Endothelial cell of umbilical vein (primary cell): Measurements from ENCODE around the gene PCNX1. TPM values are rescaled to one million over a fixed set of nuclear protein-coding genes. Genes with fewer than 3 reads are reported as not detected.

Experiments
- BruUV-seq: library from RNA; stranded (reverse); fragments of 400-500 nt; replicated peaks from 2 replicates; lab custom pipeline; 2021; lab: Mats Ljungman, UMichigan
- CTCF ChIA-PET: fragments of 300-600, 350-600 bp; sonication (Branson Sonifier 250); formaldehyde crosslinking; loops from one replicate; lab custom pipeline; 2021; ENCODE audit warnings: antibody characterized with exemption, inconsistent platforms; lab: Charles Lee
- POLR2A ChIA-PET: fragments of 300-600, 350-600 bp; sonication (Branson Sonifier 250); formaldehyde crosslinking; loops from one replicate; lab custom pipeline; 2021; ENCODE audit warnings: antibody characterized with exemption, inconsistent platforms; lab: Charles Lee
- DNase-seq: peaks from one replicate; pipeline ENCODE4 v3.0.0-alpha.2; 2011; ENCODE audit warnings: low read depth, low spot score
- FAIRE-seq: peaks from 2 replicates; lab custom pipeline; 2011; peaks lifted over from hg19 to GRCh38; lab: Jason Lieb, UNC
- H2AFZ ChIP-seq: 2 replicates; pipeline ENCODE4 v1.6.0; 2012; ENCODE audit warnings: low read depth, low read length, control low read depth, inconsistent platforms
- H3K27ac ChIP-seq: 2 replicates; pipeline ENCODE4 v1.5.1; 2011; ENCODE audit warnings: low read depth, mild to moderate bottlenecking, control low read depth, low read length, moderate library complexity; ENCODE audit not compliant: insufficient read depth
- H3K27me3 ChIP-seq, 2 experiments: 2 replicates each; pipeline versions ENCODE4 v1.6.0 to v1.6.1; 2011; ENCODE audit warnings: low read length in 2 of 2, mixed read lengths in 1 of 2; ENCODE audit not compliant: control insufficient read depth in 2 of 2, insufficient read depth in 2 of 2
- H3K36me3 ChIP-seq, 2 experiments: 2 replicates in 1 of 2; 3 replicates in 1 of 2; pipeline ENCODE4 v1.5.1; 2011; ENCODE audit warnings: low read length in 2 of 2, mild to moderate bottlenecking in 1 of 2, moderate library complexity in 1 of 2; ENCODE audit not compliant: control insufficient read depth in 2 of 2, insufficient read depth in 2 of 2; ENCODE audit errors: extremely low read depth in 1 of 2
- H3K4me1 ChIP-seq: 3 replicates; pipeline ENCODE4 v1.5.1; 2011; ENCODE audit warnings: mild to moderate bottlenecking, low read length; ENCODE audit not compliant: control insufficient read depth, insufficient read depth; ENCODE audit errors: extremely low read depth
- H3K4me2 ChIP-seq: 2 replicates; pipeline ENCODE4 v1.6.1; 2011; ENCODE audit warnings: low read length, control low read depth, mixed read lengths; ENCODE audit not compliant: insufficient read depth
- H3K4me3 ChIP-seq, 3 experiments: fragments of 200-600 bp in 1 of 3; sonication (generic), shearing (Covaris generic) in 1 of 3; replicated peaks in 1 of 3; 2 replicates each; pipeline ENCODE4 v1.5.1; 2011 to 2016; ENCODE audit warnings: control low read depth in 3 of 3, low read length in 3 of 3, mild to moderate bottlenecking in 2 of 3, inconsistent platforms in 1 of 3, low read depth in 1 of 3, moderate library complexity in 1 of 3; ENCODE audit not compliant: insufficient read depth in 1 of 3
- H3K79me2 ChIP-seq: 2 replicates; pipeline ENCODE4 v1.6.0; 2012; ENCODE audit warnings: low read length, inconsistent platforms; ENCODE audit not compliant: control insufficient read depth, insufficient read depth
- H3K9ac ChIP-seq: replicated peaks from 2 replicates; pipeline ENCODE3; 2011; ENCODE audit warnings: low read length, control low read depth; ENCODE audit not compliant: insufficient read depth; ENCODE audit errors: extremely low read depth
- H3K9me1 ChIP-seq: replicated peaks from 3 replicates; pipeline ENCODE4 v1.6.0; 2011; ENCODE audit warnings: mild to moderate bottlenecking, low read length; ENCODE audit not compliant: control insufficient read depth, insufficient read depth; ENCODE audit errors: extremely low read depth
- H3K9me3 ChIP-seq: replicated peaks from 2 replicates; pipeline ENCODE4 v1.5.1; 2012; ENCODE audit warnings: low read length, inconsistent platforms; ENCODE audit not compliant: control insufficient read depth, insufficient read depth
- H4K20me1 ChIP-seq: replicated peaks from 2 replicates; pipeline ENCODE3; 2011; ENCODE audit warnings: mild to moderate bottlenecking, low read length; ENCODE audit not compliant: control insufficient read depth, insufficient read depth; ENCODE audit errors: extremely low read depth
- CTCF ChIP-seq, 2 donors: IDR thresholded peaks; 1 replicate in 1 of 2; 2 replicates in 1 of 2; pipeline ENCODE4 v1.5.1; 2011; ENCODE audit warnings: low read length in 2 of 2, mild to moderate bottlenecking in 2 of 2, moderate library complexity in 2 of 2, control low read depth in 1 of 2, inconsistent platforms in 1 of 2, low read depth in 1 of 2; ENCODE audit not compliant: insufficient read depth in 1 of 2; ENCODE audit errors: extremely low read depth in 1 of 2
- EZH2 ChIP-seq: IDR thresholded peaks from 2 replicates; pipeline ENCODE4 v1.6.1; 2012; ENCODE audit warnings: borderline replicate concordance, low read depth, mild to moderate bottlenecking, moderate library complexity, low read length, inconsistent platforms; ENCODE audit not compliant: severe bottlenecking
- FOS ChIP-seq: IDR thresholded peaks from 2 replicates; pipeline ENCODE4 v1.6.1; 2011; ENCODE audit warnings: mild to moderate bottlenecking, low read length, moderate library complexity, borderline replicate concordance; ENCODE audit not compliant: insufficient read depth
- GATA2 ChIP-seq: IDR thresholded peaks from 2 replicates; pipeline ENCODE4 v1.7.0; 2011; ENCODE audit warnings: low read depth, mild to moderate bottlenecking, moderate library complexity, mixed read lengths, low read length; ENCODE audit not compliant: insufficient read length, insufficient read depth
- JUN ChIP-seq: IDR thresholded peaks from 2 replicates; pipeline ENCODE4 v1.6.1; 2011; ENCODE audit warnings: borderline replicate concordance, low read depth; ENCODE audit not compliant: insufficient read length, insufficient read depth
- MAX ChIP-seq: IDR thresholded peaks from 2 replicates; pipeline ENCODE4 v1.6.1; 2011; ENCODE audit not compliant: insufficient read depth, insufficient read length
- MYC ChIP-seq: IDR thresholded peaks from one replicate; pipeline ENCODE4 v1.6.1; 2011; ENCODE audit warnings: mild to moderate bottlenecking, low read depth, low read length
- POLR2A ChIP-seq: IDR thresholded peaks from 2 replicates; pipeline ENCODE4 v1.6.1; 2012; ENCODE audit warnings: low read depth, mild to moderate bottlenecking, control low read depth, low read length
- POLR2AphosphoS5 ChIP-seq: IDR thresholded peaks from 2 replicates; pipeline ENCODE4 v1.6.1; 2012; ENCODE audit warnings: low read depth, mild to moderate bottlenecking, control low read depth, low read length, moderate library complexity; ENCODE audit not compliant: insufficient read depth
- dilution Hi-C: fragments of 300-500 bp; cut with MboI; formaldehyde crosslinking; loops from one replicate; pipeline ENCODE4 v1.15.0; 2019; ENCODE audit warnings: low sequenced_read_pairs; ENCODE audit not compliant: extremely low pct_ligation_motif_present
- intact Hi-C: fragments of 100-400 bp; cut with micrococcal nuclease; formaldehyde crosslinking; loops from one replicate; pipeline ENCODE4 v1.10.0; 2022
- polyA plus RNA-seq, 4 experiments: library from polyadenylated mRNA; depleted of rRNA in 3 of 4; stranded (reverse) in 3 of 4; unstranded in 1 of 4; fragments of >200 nt; gene quantifications; 2 replicates each; pipeline versions ENCODE4 v1.2.1 to v1.2.3, GENCODE V29; 2011 to 2012; ENCODE audit warnings: missing spikeins in 1 of 4
- total RNA-seq: library from RNA; stranded (reverse); gene quantifications from 2 replicates; pipeline ENCODE4 v1.2.3, GENCODE V29; 2021

The PCNX1 gene
- total and polyA plus RNA-seq, 2 donors (not counting 3 experiments of a cell fraction or from before 2014, with no cell fraction given): 21.4 to 40.5 TPM

GRCh38 chr14:70957710-70958109 lies 50.5 kb downstream of the PCNX1 start:
- ChIA-PET CTCF (interaction anchor here (0.7 to 1.5 kb wide), 2 partner anchors 51 to 898 kb away, joined by 3 to 12 read pairs; partner anchors contain the start of gene PCNX1), POLR2A (no interaction called here)
- peaks cover 3% of the 10 kb centered on the region for H4K20me1 ChIP-seq
- intact Hi-C loops (no loop called here), dilution Hi-C loops (no loop called here)
- H3K27ac ChIP-seq: no peak overlapping the region
- no peaks in the 10 kb centered on the region for H3K9me3 ChIP-seq
- DNase-seq: no peak
- no TSS peak for BruUV-seq
- H3K9ac ChIP-seq: no peak overlapping the region
- no peaks in the 10 kb centered on the region for H3K4me1 ChIP-seq
- H3K4me2 ChIP-seq: no peak overlapping the region
- no peak overlapping the region for H3K4me3 ChIP-seq
- no peak for FAIRE-seq
- peaks cover 7% of the 10 kb centered on the region for H3K79me2 ChIP-seq
- no peak for TF ChIP-seq GATA2
- no peak for TF ChIP-seq CTCF (IDR thresholded peaks at IDR 0.05; ENCODE audit: extremely low read depth in 1 of 2, insufficient read depth in 1 of 2, low read depth in 1 of 2, low read length in 2 of 2)
- no peak for TF ChIP-seq JUN
- no peak for TF ChIP-seq EZH2
- TF ChIP-seq FOS: no peak
- no peak for TF ChIP-seq MAX
- TF ChIP-seq MYC: no peak
- TF ChIP-seq POLR2A: no peak
- TF ChIP-seq POLR2AphosphoS5: no peak
- peaks cover 0 to 2% of the 10 kb centered on the region in 2 experiments for H3K36me3 ChIP-seq
- H3K27me3 ChIP-seq: no peaks in the 10 kb centered on the region
- no peak overlapping the region for H2AFZ ChIP-seq
- no peaks in the 10 kb centered on the region for H3K9me1 ChIP-seq
